Loucy (cell line): Measurements from ENCODE around the gene ITPKB.

Source experiments
- CTCF ChIP-seq: fragments of 200-600 bp; sonication (generic); conservative IDR thresholded peaks from 2 replicates; pipeline ENCODE4 v1.5.1; 2014; ENCODE audit warnings: mild to moderate bottlenecking, antibody characterized with exemption, low read length
- EZH2phosphoT487 ChIP-seq: fragments of 200-600 bp; IDR thresholded peaks from 2 replicates; pipeline ENCODE4 v1.6.1; 2018; ENCODE audit warnings: antibody characterized with exemption, mild to moderate bottlenecking, moderate library complexity, borderline replicate concordance

- no peak for TF ChIP-seq CTCF
- TF ChIP-seq EZH2phosphoT487: no peak
These were observed 96.7 kb downstream of the ITPKB start for GRCh38 chr1:226642421-226642820.
